HG03196 (cell line): ENCODE measurements around the gene FAAH.

ENCODE experiments used
- ATAC-seq: cut with Tn5 transposase; IDR thresholded peaks from one replicate; pipeline ENCODE4 v1.9.1; 2021; ENCODE audit not compliant: unreplicated experiment

FAAH gene

GRCh38 chr1:46400421-46400820, 6.3 kb downstream of the FAAH start:
- ATAC-seq, result no peak

GRCh38 chr1:46401154-46401913, 7.2 kb downstream of the FAAH start:
- ATAC-seq, result no peak

GRCh38 chr1:46401964-46402626, 8.0 kb downstream of the FAAH start:
- ATAC-seq, result no peak

GRCh38 chr1:46403916-46404315, 9.8 kb downstream of the FAAH start:
- ATAC-seq, result no peak

- no peak for ATAC-seq
Observed at GRCh38 chr1:46404482-46405196, 10.5 kb downstream of the FAAH start.

GRCh38 chr1:46405197-46405555, 11.1 kb downstream of the FAAH start:
- ATAC-seq, result no peak

- no peak for ATAC-seq
Observed at GRCh38 chr1:46405724-46406123, 11.6 kb downstream of the FAAH start.

- ATAC-seq, result no peak
Observed at GRCh38 chr1:46406881-46407608, 12.9 kb downstream of the FAAH start.

GRCh38 chr1:46407636-46408035, 13.5 kb downstream of the FAAH start:
- no peak for ATAC-seq

GRCh38 chr1:46408356-46409062, 14.4 kb downstream of the FAAH start:
- ATAC-seq, result no peak

GRCh38 chr1:46409063-46409372, 14.9 kb downstream of the FAAH start:
- ATAC-seq, result no peak

GRCh38 chr1:46410156-46411009, 16.3 kb downstream of the FAAH start:
- no peak for ATAC-seq

- no peak for ATAC-seq
Observed at GRCh38 chr1:46411010-46411405, 16.9 kb downstream of the FAAH start.

- no peak for ATAC-seq
Observed at GRCh38 chr1:46411601-46412341, 17.7 kb downstream of the FAAH start.

- ATAC-seq, result no peak
Observed at GRCh38 chr1:46412893-46413595, 18.9 kb downstream of the FAAH start.

- no peak for ATAC-seq
Observed at GRCh38 chr1:46413596-46413985, 19.5 kb downstream of the FAAH start.

- ATAC-seq, result no peak
Observed at GRCh38 chr1:46415514-46415913, 21.4 kb downstream of the FAAH start.

GRCh38 chr1:46418976-46419375, 24.9 kb downstream of the FAAH start:
- ATAC-seq, result no peak

GRCh38 chr1:46420533-46420915, 26.4 kb downstream of the FAAH start:
- no peak for ATAC-seq
